ENCODE measurements around the gene ADTRP. TPM values are rescaled to one million over a fixed set of nuclear protein-coding genes. Genes with fewer than 3 reads are reported as not detected.

The ADTRP gene
- total RNA-seq, 1 experiment from 2014 or later, result 5.2 TPM

GRCh38 chr6:11812439-11812838, 33.8 kb upstream of the ADTRP start:
- no peak for TF ChIP-seq CTCF (IDR thresholded peaks at IDR 0.05; ENCODE audit: insufficient read depth in 1 of 2, low read depth in 1 of 2, low read length in 1 of 2, severe bottlenecking in 1 of 2, unreplicated experiment in 1 of 2)
- Histone ChIP-seq H3K9me3 (no peaks in the 10 kb centered on the region), H3K36me3 (ENCODE audit: control insufficient read depth, insufficient read depth, low read length) (no peaks in the 10 kb centered on the region), H3K4me1 (peaks cover 20% of the 10 kb centered on the region), H3K27me3 (replicated peaks; ENCODE audit: control insufficient read depth, insufficient read depth, low read length) (no peaks in the 10 kb centered on the region), H3K4me3 (ENCODE audit: low read depth, low read length) (no peak overlapping the region)
- H3K9me3 Mint-ChIP-seq (ENCODE audit: unreplicated experiment), result no peaks in the 10 kb centered on the region
- H3K27me3 Mint-ChIP-seq (ENCODE audit: insufficient read depth, unreplicated experiment), result no peaks in the 10 kb centered on the region
- no peak overlapping the region for H3K27ac Mint-ChIP-seq (ENCODE audit: unreplicated experiment)
- DNase-seq, result no peak
- ChIA-PET CTCF (no interaction called here), POLR2A (no interaction called here)
- no peak overlapping the region for H3K4me3 Mint-ChIP-seq (ENCODE audit: unreplicated experiment)
- H3K36me3 Mint-ChIP-seq (ENCODE audit: insufficient read depth, unreplicated experiment), result no peaks in the 10 kb centered on the region
- intact Hi-C loops (cut with micrococcal nuclease; ENCODE audit: unreplicated experiment), result no loop called here
- BruUV-seq (replicated peaks), result no TSS peak
- H3K4me1 Mint-ChIP-seq (ENCODE audit: low read depth, unreplicated experiment), result peaks cover 8% of the 10 kb centered on the region

- no peaks in the 10 kb centered on the region for H3K9me3 ChIP-seq
- no peaks in the 10 kb centered on the region for H3K36me3 ChIP-seq (ENCODE audit: control insufficient read depth, insufficient read depth, low read length)
- ChIA-PET POLR2A (interaction anchor here (0.6 kb wide), 1 partner anchor 229 kb away, joined by 14 read pairs; no protein-coding TSS in a partner anchor), CTCF (no interaction called here)
- H3K27me3 ChIP-seq (replicated peaks; ENCODE audit: control insufficient read depth, insufficient read depth, low read length), result no peaks in the 10 kb centered on the region
- intact Hi-C loops (cut with micrococcal nuclease; ENCODE audit: unreplicated experiment), result no loop called here
- Mint-ChIP-seq H3K36me3 (ENCODE audit: insufficient read depth, unreplicated experiment) (no peaks in the 10 kb centered on the region), H3K4me3 (ENCODE audit: unreplicated experiment) (no peak overlapping the region), H3K9me3 (ENCODE audit: unreplicated experiment) (no peaks in the 10 kb centered on the region), H3K4me1 (ENCODE audit: low read depth, unreplicated experiment) (peaks cover 8% of the 10 kb centered on the region), H3K27me3 (ENCODE audit: insufficient read depth, unreplicated experiment) (no peaks in the 10 kb centered on the region), H3K27ac (ENCODE audit: unreplicated experiment) (no peak overlapping the region)
- no peak overlapping the region for H3K4me3 ChIP-seq (ENCODE audit: low read depth, low read length)
- BruUV-seq (replicated peaks), result no TSS peak
- H3K4me1 ChIP-seq, result peaks cover 20% of the 10 kb centered on the region
- no peak for TF ChIP-seq CTCF (IDR thresholded peaks at IDR 0.05; ENCODE audit: insufficient read depth in 1 of 2, low read depth in 1 of 2, low read length in 1 of 2, severe bottlenecking in 1 of 2, unreplicated experiment in 1 of 2)
- DNase-seq, result no peak
Observed at GRCh38 chr6:11811644-11812264, 33.2 kb upstream of the ADTRP start.

- ChIA-PET POLR2A (interaction anchor here (0.6 kb wide), 1 partner anchor 230 kb away, joined by 14 read pairs; no protein-coding TSS in a partner anchor), CTCF (no interaction called here)
- H3K4me1 ChIP-seq, result peaks cover 20% of the 10 kb centered on the region
- H3K36me3 ChIP-seq (ENCODE audit: control insufficient read depth, insufficient read depth, low read length), result no peaks in the 10 kb centered on the region
- no peaks in the 10 kb centered on the region for H3K9me3 ChIP-seq
- Mint-ChIP-seq H3K27ac (ENCODE audit: unreplicated experiment) (no peak overlapping the region), H3K36me3 (ENCODE audit: insufficient read depth, unreplicated experiment) (no peaks in the 10 kb centered on the region), H3K4me3 (ENCODE audit: unreplicated experiment) (no peak overlapping the region), H3K4me1 (ENCODE audit: low read depth, unreplicated experiment) (peaks cover 8% of the 10 kb centered on the region), H3K27me3 (ENCODE audit: insufficient read depth, unreplicated experiment) (no peaks in the 10 kb centered on the region), H3K9me3 (ENCODE audit: unreplicated experiment) (no peaks in the 10 kb centered on the region)
- no peak for DNase-seq
- intact Hi-C loops (cut with micrococcal nuclease; ENCODE audit: unreplicated experiment), result no loop called here
- no TSS peak for BruUV-seq (replicated peaks)
- no peak for TF ChIP-seq CTCF (IDR thresholded peaks at IDR 0.05; ENCODE audit: insufficient read depth in 1 of 2, low read depth in 1 of 2, low read length in 1 of 2, severe bottlenecking in 1 of 2, unreplicated experiment in 1 of 2)
- no peaks in the 10 kb centered on the region for H3K27me3 ChIP-seq (replicated peaks; ENCODE audit: control insufficient read depth, insufficient read depth, low read length)
- no peak overlapping the region for H3K4me3 ChIP-seq (ENCODE audit: low read depth, low read length)
Observed at GRCh38 chr6:11810854-11811643, 32.4 kb upstream of the ADTRP start.

Measured in Caco-2 (cell line).